DOHH2 (cell line): ENCODE measurements around the gene DRC3.

Experiments
- H3F3A ChIP-seq: fragments of 200-600 bp; sonication (generic), shearing (Covaris generic); 2 replicates; pipeline ENCODE4 v1.6.0; 2016; ENCODE audit warnings: antibody characterized with exemption, mild to moderate bottlenecking; ENCODE audit not compliant: control insufficient read depth, insufficient read depth
- H3K27ac ChIP-seq: fragments of 200-600 bp; sonication (generic); 2 replicates; pipeline ENCODE4 v1.5.1; 2014; ENCODE audit warnings: low read depth, mild to moderate bottlenecking, low read length, moderate library complexity
- H3K27me3 ChIP-seq: fragments of 200-600 bp; sonication (generic); 2 replicates; pipeline ENCODE4 v1.6.1; 2014; ENCODE audit warnings: mild to moderate bottlenecking, low read length, mixed read lengths; ENCODE audit not compliant: control insufficient read depth
- H3K36me3 ChIP-seq: fragments of 200-600 bp; sonication (generic); 2 replicates; pipeline ENCODE4 v1.6.1; 2014; ENCODE audit warnings: mild to moderate bottlenecking, low read length, moderate library complexity, mixed read lengths; ENCODE audit not compliant: control insufficient read depth
- H3K4me1 ChIP-seq: fragments of 200-600 bp; sonication (generic); 2 replicates; pipeline ENCODE4 v1.6.1; 2014; ENCODE audit warnings: mild to moderate bottlenecking, low read length, mixed read lengths; ENCODE audit not compliant: control insufficient read depth
- H3K4me2 ChIP-seq: fragments of 200-600 bp; sonication (generic); 2 replicates; pipeline ENCODE4 v1.6.0; 2014; ENCODE audit warnings: mild to moderate bottlenecking, low read length, moderate library complexity
- H3K4me3 ChIP-seq: fragments of 200-600 bp; sonication (generic); 2 replicates; pipeline ENCODE4 v1.5.1; 2014; ENCODE audit warnings: mild to moderate bottlenecking, low read length, mixed read lengths
- H3K79me2 ChIP-seq: fragments of 200-600 bp; sonication (generic); 2 replicates; pipeline ENCODE4 v1.6.1; 2014; ENCODE audit warnings: mild to moderate bottlenecking, low read length, mixed read lengths; ENCODE audit not compliant: control insufficient read depth
- H3K9me2 ChIP-seq: fragments of 200-600 bp; sonication (generic); replicated peaks from 2 replicates; pipeline ENCODE4 v1.6.1; 2014; ENCODE audit warnings: mild to moderate bottlenecking, low read length, mixed read lengths; ENCODE audit not compliant: control insufficient read depth
- H3K9me3 ChIP-seq: fragments of 200-600 bp; sonication (generic); 2 replicates; pipeline ENCODE4 v1.6.1; 2014; ENCODE audit warnings: antibody characterized with exemption, low read length, mixed read lengths; ENCODE audit not compliant: control insufficient read depth, insufficient read depth
- H4K20me1 ChIP-seq: fragments of 200-600 bp; sonication (generic); 2 replicates; pipeline ENCODE4 v1.6.0; 2014; ENCODE audit warnings: low read depth, mild to moderate bottlenecking, antibody characterized with exemption, low read length, moderate library complexity; ENCODE audit not compliant: control insufficient read depth, insufficient read depth
- CTCF ChIP-seq: fragments of 200-600 bp; sonication (generic); IDR thresholded peaks from one replicate; pipeline ENCODE4 v1.5.1; 2014; ENCODE audit warnings: antibody characterized with exemption, mild to moderate bottlenecking, low read depth, low read length; ENCODE audit not compliant: poor library complexity, severe bottlenecking
- EZH2phosphoT487 ChIP-seq: fragments of 200-600 bp; sonication (generic); IDR thresholded peaks from 2 replicates; pipeline ENCODE4 v1.6.1; 2017; ENCODE audit warnings: borderline replicate concordance, mild to moderate bottlenecking, antibody characterized with exemption, low read length, moderate library complexity, mixed read lengths

DRC3 gene

DNA sequence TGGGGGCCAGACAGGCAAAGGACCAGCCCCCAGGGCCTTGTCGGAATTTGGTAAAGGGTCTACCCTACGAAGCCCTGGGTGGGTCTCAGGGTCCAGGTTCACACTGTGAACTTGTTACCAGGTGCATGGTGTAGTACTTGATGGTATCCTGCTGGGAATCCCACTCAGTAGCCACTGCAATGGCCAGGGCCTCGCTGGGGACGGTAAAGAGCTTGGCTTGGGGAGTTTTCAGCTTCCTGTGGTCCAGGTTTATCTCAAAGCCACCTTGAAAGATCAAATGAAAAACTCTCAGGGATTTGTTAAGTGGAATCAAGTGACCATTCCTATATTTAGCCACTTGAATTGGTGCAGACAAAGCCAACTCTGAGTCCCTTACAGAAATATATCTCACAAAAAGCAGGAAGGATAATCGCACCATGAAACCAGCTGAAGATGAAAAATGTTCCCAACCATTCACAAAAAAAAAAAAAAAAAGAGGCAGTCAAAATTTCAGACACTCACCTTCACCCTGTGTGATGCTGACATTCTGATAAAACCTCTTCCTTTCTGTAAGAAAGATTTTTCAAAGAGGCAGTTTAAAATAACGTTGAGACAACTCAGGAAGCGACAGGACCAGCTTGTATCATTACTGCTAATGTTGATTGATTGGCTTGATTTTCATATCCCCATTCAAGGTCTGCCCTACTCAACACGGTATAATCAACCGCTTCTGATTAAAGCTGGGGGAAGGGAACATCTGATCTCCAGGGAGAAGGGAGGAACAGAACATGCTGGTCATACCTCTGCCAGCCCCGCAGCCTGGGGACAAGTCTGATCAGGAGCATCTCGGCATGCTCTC is 55.7 kb downstream of the DRC3 start:
- Histone ChIP-seq H3K9me2 (no peaks in the 10 kb centered on the region), H3K4me2 (no peak overlapping the region), H3K79me2 (peaks cover 28% of the 10 kb centered on the region), H3K27ac (no peak overlapping the region), H3F3A (no peaks in the 10 kb centered on the region), H3K36me3 (peaks cover 14% of the 10 kb centered on the region; the same call in 1 of the 2 replicates), H4K20me1 (peaks cover 10% of the 10 kb centered on the region; the same call in 1 of the 2 replicates), H3K4me1 (peaks cover 13% of the 10 kb centered on the region), H3K4me3 (no peak overlapping the region), H3K9me3 (no peaks in the 10 kb centered on the region), H3K27me3 (no peaks in the 10 kb centered on the region)
- TF ChIP-seq CTCF (no peak), EZH2phosphoT487 (no peak)

DNA sequence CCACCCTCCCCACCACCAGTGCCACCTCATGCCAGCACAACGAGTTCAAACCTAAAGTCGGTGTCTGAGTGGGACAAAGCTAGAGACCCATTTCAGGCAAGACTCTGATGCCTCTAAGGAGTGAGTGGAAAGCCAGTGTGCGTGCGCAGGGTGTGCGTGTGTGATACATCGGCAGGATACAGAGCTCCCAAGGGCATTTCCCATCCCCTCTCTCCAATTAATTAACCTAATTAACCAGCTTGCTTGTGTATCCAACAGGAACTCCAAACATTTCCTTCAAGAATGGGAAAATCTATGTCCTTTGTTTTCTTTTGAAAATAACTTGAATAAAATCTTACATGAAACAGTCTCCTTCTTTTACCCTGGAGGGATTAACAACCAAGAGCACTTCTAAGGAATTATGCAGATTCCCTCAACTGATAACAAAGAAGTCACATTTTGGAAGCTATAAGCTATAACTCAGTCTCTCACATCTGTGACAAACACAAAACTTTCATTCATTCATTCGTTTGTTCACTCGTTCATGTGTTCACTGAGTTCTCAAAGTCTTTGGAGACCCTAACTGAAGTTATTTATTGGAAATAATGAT is 56.4 kb downstream of the DRC3 start:
- no peaks in the 10 kb centered on the region for H3K9me3 ChIP-seq
- no peak overlapping the region for H3K4me2 ChIP-seq
- H3K36me3 ChIP-seq = peaks cover 14% of the 10 kb centered on the region
- TF ChIP-seq EZH2phosphoT487 (no peak), CTCF (no peak)
- no peak overlapping the region for H3K27ac ChIP-seq
- peaks cover 20% of the 10 kb centered on the region for H3K4me1 ChIP-seq
- no peaks in the 10 kb centered on the region for H3K27me3 ChIP-seq
- H3K4me3 ChIP-seq = no peak overlapping the region
- H3F3A ChIP-seq = no peaks in the 10 kb centered on the region
- H4K20me1 ChIP-seq = peaks cover 10% of the 10 kb centered on the region; the same call in 1 of the 2 replicates
- H3K9me2 ChIP-seq = no peaks in the 10 kb centered on the region
- peaks cover 35% of the 10 kb centered on the region for H3K79me2 ChIP-seq

- TF ChIP-seq EZH2phosphoT487 (no peak), CTCF (no peak)
- H3K4me2 ChIP-seq = no peak overlapping the region
- H4K20me1 ChIP-seq = peaks cover 10% of the 10 kb centered on the region
- H3K27me3 ChIP-seq = no peaks in the 10 kb centered on the region
- H3K4me1 ChIP-seq = peaks cover 41% of the 10 kb centered on the region
- peaks cover 9% of the 10 kb centered on the region; the same call in 1 of the 2 replicates for H3F3A ChIP-seq
- H3K36me3 ChIP-seq = peaks cover 7% of the 10 kb centered on the region
- H3K27ac ChIP-seq = no peak overlapping the region
- H3K4me3 ChIP-seq = no peak overlapping the region
- peaks cover 65% of the 10 kb centered on the region for H3K79me2 ChIP-seq
- no peaks in the 10 kb centered on the region for H3K9me2 ChIP-seq
- H3K9me3 ChIP-seq = no peaks in the 10 kb centered on the region
These were observed 59.3 kb downstream of the DRC3 start for GRCh38 chr17:18031955-18032354.
